ENCODE results near the gene PHLDB3.
"Not testable (repeated sequence)": the region's sequence is repeated elsewhere in the genome, so short reads cannot be mapped to it uniquely, and the experiment has no call there.

Gene PHLDB3

GRCh38 chr19:43450545-43450997, 54.0 kb downstream of the PHLDB3 start:
- peaks cover 3 to 4% of the 10 kb centered on the region in 2 donors for H3K9me3 ChIP-seq (ENCODE audit: control insufficient read depth in 1 of 2, low read length in 2 of 2)
- H3K27ac ChIP-seq (ENCODE audit: low read depth, low read length) = no peak overlapping the region
- peaks cover 0 to 7% of the 10 kb centered on the region in 2 donors for H3K4me1 ChIP-seq (ENCODE audit: control insufficient read depth in 1 of 2, insufficient read depth in 2 of 2, low read length in 2 of 2)

GRCh38 chr19:43447655-43448054, 56.9 kb downstream of the PHLDB3 start:
- Histone ChIP-seq H3K9ac (ENCODE audit: low read depth in 1 of 2, low read length in 2 of 2) (no peak overlapping the region), H3K36me3 (ENCODE audit: control insufficient read depth in 1 of 2, insufficient read depth in 2 of 2, low read length in 2 of 2) (no peaks in the 10 kb centered on the region), H3K27me3 (ENCODE audit: control insufficient read depth in 1 of 2, insufficient read depth in 2 of 2, low read length in 2 of 2) (no peaks in the 10 kb centered on the region), H3K27ac (ENCODE audit: low read depth, low read length) (no peak overlapping the region), H3K9me3 (ENCODE audit: control insufficient read depth in 1 of 2, low read length in 2 of 2) (peaks cover 2 to 3% of the 10 kb centered on the region in 2 donors), H3K4me3 (ENCODE audit: low read depth in 1 of 2, low read length in 2 of 2) (no peak overlapping the region), H3K4me1 (ENCODE audit: control insufficient read depth in 1 of 2, insufficient read depth in 2 of 2, low read length in 2 of 2) (peaks cover 0 to 4% of the 10 kb centered on the region in 2 donors)

More at GRCh38 chr19:43450545-43450997, 54.0 kb downstream of the PHLDB3 start:
- no peaks in the 10 kb centered on the region for H3K36me3 ChIP-seq (ENCODE audit: control insufficient read depth in 1 of 2, insufficient read depth in 2 of 2, low read length in 2 of 2)
- H3K9ac ChIP-seq (ENCODE audit: low read depth in 1 of 2, low read length in 2 of 2) = no peak overlapping the region
- no peak overlapping the region for H3K4me3 ChIP-seq (ENCODE audit: low read depth in 1 of 2, low read length in 2 of 2)
- H3K27me3 ChIP-seq (ENCODE audit: control insufficient read depth in 1 of 2, insufficient read depth in 2 of 2, low read length in 2 of 2) = no peaks in the 10 kb centered on the region

GRCh38 chr19:43446746-43447489, 57.6 kb downstream of the PHLDB3 start:
- H3K9ac ChIP-seq (ENCODE audit: low read depth in 1 of 2, low read length in 2 of 2) = no peak overlapping the region
- H3K4me1 ChIP-seq (ENCODE audit: control insufficient read depth in 1 of 2, insufficient read depth in 2 of 2, low read length in 2 of 2) = peaks cover 0 to 4% of the 10 kb centered on the region in 2 donors
- no peak overlapping the region for H3K27ac ChIP-seq (ENCODE audit: low read depth, low read length)
- no peaks in the 10 kb centered on the region for H3K36me3 ChIP-seq (ENCODE audit: control insufficient read depth in 1 of 2, insufficient read depth in 2 of 2, low read length in 2 of 2)
- H3K9me3 ChIP-seq (ENCODE audit: control insufficient read depth in 1 of 2, low read length in 2 of 2) = no peaks in the 10 kb centered on the region
- no peak overlapping the region for H3K4me3 ChIP-seq (ENCODE audit: low read depth in 1 of 2, low read length in 2 of 2)
- no peaks in the 10 kb centered on the region for H3K27me3 ChIP-seq (ENCODE audit: control insufficient read depth in 1 of 2, insufficient read depth in 2 of 2, low read length in 2 of 2)

- H3K36me3 ChIP-seq (ENCODE audit: control insufficient read depth in 1 of 2, insufficient read depth in 2 of 2, low read length in 2 of 2) = no peaks in the 10 kb centered on the region
- no peak overlapping the region for H3K27ac ChIP-seq (ENCODE audit: low read depth, low read length)
- H3K27me3 ChIP-seq (ENCODE audit: control insufficient read depth in 1 of 2, insufficient read depth in 2 of 2, low read length in 2 of 2) = no peaks in the 10 kb centered on the region
- no peak overlapping the region for H3K4me3 ChIP-seq (ENCODE audit: low read depth in 1 of 2, low read length in 2 of 2)
- H3K9me3 ChIP-seq (ENCODE audit: control insufficient read depth in 1 of 2, low read length in 2 of 2) = no peaks in the 10 kb centered on the region
- H3K4me1 ChIP-seq (ENCODE audit: control insufficient read depth in 1 of 2, insufficient read depth in 2 of 2, low read length in 2 of 2) = no peaks in the 10 kb centered on the region
- H3K9ac ChIP-seq (ENCODE audit: low read depth in 1 of 2, low read length in 2 of 2) = no peak overlapping the region
These were observed 59.1 kb downstream of the PHLDB3 start for GRCh38 chr19:43445426-43445825.

- no peak overlapping the region for H3K4me3 ChIP-seq (ENCODE audit: low read depth in 1 of 2, low read length in 2 of 2)
- no peak overlapping the region for H3K9ac ChIP-seq (ENCODE audit: low read depth in 1 of 2, low read length in 2 of 2)
- H3K4me1 ChIP-seq (ENCODE audit: control insufficient read depth in 1 of 2, insufficient read depth in 2 of 2, low read length in 2 of 2) = peaks cover 0 to under 1% of the 10 kb centered on the region in 2 donors
- no peaks in the 10 kb centered on the region for H3K27me3 ChIP-seq (ENCODE audit: control insufficient read depth in 1 of 2, insufficient read depth in 2 of 2, low read length in 2 of 2)
- H3K36me3 ChIP-seq (ENCODE audit: control insufficient read depth in 1 of 2, insufficient read depth in 2 of 2, low read length in 2 of 2) = no peaks in the 10 kb centered on the region
- H3K27ac ChIP-seq (ENCODE audit: low read depth, low read length) = no peak overlapping the region
- H3K9me3 ChIP-seq (ENCODE audit: control insufficient read depth in 1 of 2, low read length in 2 of 2) = no peaks in the 10 kb centered on the region
These were observed 59.8 kb downstream of the PHLDB3 start for GRCh38 chr19:43444531-43445287.

- H3K9ac ChIP-seq (ENCODE audit: low read depth in 1 of 2, low read length in 2 of 2); H3K4me3 ChIP-seq (ENCODE audit: low read depth in 1 of 2, low read length in 2 of 2); H3K4me1 ChIP-seq (ENCODE audit: control insufficient read depth in 1 of 2, insufficient read depth in 2 of 2, low read length in 2 of 2); H3K27ac ChIP-seq (ENCODE audit: low read depth, low read length); H3K27me3 ChIP-seq (ENCODE audit: control insufficient read depth in 1 of 2, insufficient read depth in 2 of 2, low read length in 2 of 2); H3K36me3 ChIP-seq (ENCODE audit: control insufficient read depth in 1 of 2, insufficient read depth in 2 of 2, low read length in 2 of 2); H3K9me3 ChIP-seq (ENCODE audit: control insufficient read depth in 1 of 2, low read length in 2 of 2): not testable (repeated sequence)
These were observed 60.5 kb downstream of the PHLDB3 start for GRCh38 chr19:43444091-43444490.

- H3K9ac ChIP-seq (ENCODE audit: low read depth in 1 of 2, low read length in 2 of 2) = no peak overlapping the region
- peaks cover 8 to 12% of the 10 kb centered on the region in 2 donors for H3K4me1 ChIP-seq (ENCODE audit: control insufficient read depth in 1 of 2, insufficient read depth in 2 of 2, low read length in 2 of 2)
- no peaks in the 10 kb centered on the region for H3K36me3 ChIP-seq (ENCODE audit: control insufficient read depth in 1 of 2, insufficient read depth in 2 of 2, low read length in 2 of 2)
- no peak overlapping the region for H3K4me3 ChIP-seq (ENCODE audit: low read depth in 1 of 2, low read length in 2 of 2)
- no peak overlapping the region for H3K27ac ChIP-seq (ENCODE audit: low read depth, low read length)
- no peaks in the 10 kb centered on the region for H3K9me3 ChIP-seq (ENCODE audit: control insufficient read depth in 1 of 2, low read length in 2 of 2)
- H3K27me3 ChIP-seq (ENCODE audit: control insufficient read depth in 1 of 2, insufficient read depth in 2 of 2, low read length in 2 of 2) = no peaks in the 10 kb centered on the region
These were observed 62.8 kb downstream of the PHLDB3 start for GRCh38 chr19:43441716-43442115.

- Histone ChIP-seq H3K36me3 (ENCODE audit: control insufficient read depth in 1 of 2, insufficient read depth in 2 of 2, low read length in 2 of 2) (no peaks in the 10 kb centered on the region), H3K27me3 (ENCODE audit: control insufficient read depth in 1 of 2, insufficient read depth in 2 of 2, low read length in 2 of 2) (no peaks in the 10 kb centered on the region), H3K9me3 (ENCODE audit: control insufficient read depth in 1 of 2, low read length in 2 of 2) (no peaks in the 10 kb centered on the region), H3K4me1 (ENCODE audit: control insufficient read depth in 1 of 2, insufficient read depth in 2 of 2, low read length in 2 of 2) (peaks cover 8 to 12% of the 10 kb centered on the region in 2 donors), H3K27ac (ENCODE audit: low read depth, low read length) (no peak overlapping the region), H3K4me3 (ENCODE audit: low read depth in 1 of 2, low read length in 2 of 2) (no peak overlapping the region), H3K9ac (ENCODE audit: low read depth in 1 of 2, low read length in 2 of 2) (no peak overlapping the region)
These were observed 64.9 kb downstream of the PHLDB3 start for GRCh38 chr19:43439709-43440063.

GRCh38 chr19:43439032-43439708, 65.4 kb downstream of the PHLDB3 start:
- Histone ChIP-seq H3K4me1 (ENCODE audit: control insufficient read depth in 1 of 2, insufficient read depth in 2 of 2, low read length in 2 of 2) (peaks cover 8 to 12% of the 10 kb centered on the region in 2 donors), H3K27me3 (ENCODE audit: control insufficient read depth in 1 of 2, insufficient read depth in 2 of 2, low read length in 2 of 2) (no peaks in the 10 kb centered on the region), H3K9ac (ENCODE audit: low read depth in 1 of 2, low read length in 2 of 2) (no peak overlapping the region), H3K9me3 (ENCODE audit: control insufficient read depth in 1 of 2, low read length in 2 of 2) (no peaks in the 10 kb centered on the region), H3K36me3 (ENCODE audit: control insufficient read depth in 1 of 2, insufficient read depth in 2 of 2, low read length in 2 of 2) (no peaks in the 10 kb centered on the region), H3K4me3 (ENCODE audit: low read depth in 1 of 2, low read length in 2 of 2) (no peak overlapping the region), H3K27ac (ENCODE audit: low read depth, low read length) (no peak overlapping the region)
